HUES64 (cell line): Measurements from ENCODE around the gene ZNF329.

Experiments used
- H3K27ac ChIP-seq: 2 replicates; pipeline ENCODE4 v1.7.0; 2013; ENCODE audit warnings: low read depth, low read length, inconsistent platforms
- H3K27me3 ChIP-seq: 2 replicates; pipeline ENCODE4 v1.6.1; 2013; ENCODE audit warnings: mild to moderate bottlenecking, low read length; ENCODE audit not compliant: insufficient read depth
- H3K36me3 ChIP-seq: 2 replicates; pipeline ENCODE4 v1.6.1; 2013; ENCODE audit warnings: mild to moderate bottlenecking, low read length; ENCODE audit not compliant: insufficient read depth
- H3K4me1 ChIP-seq: 2 replicates; pipeline ENCODE4 v1.6.1; 2013; ENCODE audit warnings: mild to moderate bottlenecking, low read length, moderate library complexity; ENCODE audit not compliant: insufficient read depth
- H3K4me3 ChIP-seq: 2 replicates; pipeline ENCODE4 v1.5.1; 2013; ENCODE audit warnings: mild to moderate bottlenecking, low read length, moderate library complexity
- H3K9ac ChIP-seq: 2 replicates; pipeline ENCODE4 v1.6.1; 2013; ENCODE audit warnings: mild to moderate bottlenecking, low read depth, low read length
- H3K9me3 ChIP-seq: 2 replicates; pipeline ENCODE4 v1.6.1; 2013; ENCODE audit warnings: low read depth, low read length; ENCODE audit not compliant: insufficient read depth
- WGBS: fragments of 150-250, 120-280 bp; methylation state at CpG from one replicate; pipeline ENCODE4 v1.1.7; 2013; ENCODE audit warnings: missing lambda C conversion rate; 5-methylcytosine and 5-hydroxymethylcytosine counted together

ZNF329 gene

DNA sequence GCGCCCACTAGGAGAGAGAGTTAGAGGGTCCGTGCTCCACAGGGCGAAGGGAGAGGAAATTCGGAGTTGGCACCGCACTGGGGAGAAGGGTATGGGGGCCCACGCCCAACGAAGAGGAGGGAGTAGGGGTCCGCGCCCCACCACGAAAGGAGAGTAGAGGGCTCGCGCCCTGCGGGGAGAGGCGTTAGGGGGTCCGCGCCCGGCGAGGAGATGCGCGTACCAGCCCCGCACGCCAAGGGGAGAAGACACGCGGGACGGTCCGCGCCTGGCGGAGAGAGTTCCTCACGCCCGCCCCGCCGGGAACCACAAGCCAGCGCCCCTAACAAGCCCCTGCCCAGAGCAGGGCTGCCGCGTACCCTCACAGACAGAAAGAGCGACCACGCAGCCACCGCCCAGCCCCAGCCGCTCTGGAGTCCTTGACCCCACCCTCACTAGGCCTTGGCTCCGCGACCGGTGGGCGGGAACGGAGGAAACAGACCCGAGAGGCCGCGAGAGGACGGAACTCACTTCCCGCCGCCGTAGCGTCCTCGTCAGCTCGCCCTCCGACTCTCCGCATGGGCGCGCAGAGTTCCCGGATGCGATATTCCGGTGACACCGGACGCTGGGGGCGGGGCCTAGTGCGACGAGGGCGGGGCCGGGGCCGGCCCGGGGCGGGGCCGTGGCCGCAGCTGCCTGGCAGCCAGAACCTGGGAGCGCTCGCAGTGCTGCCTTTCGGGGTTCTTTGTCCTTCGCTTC, 32.6 kb downstream of the ZNF329 start:
- H3K27me3 ChIP-seq, result no peaks in the 10 kb centered on the region
- H3K9me3 ChIP-seq, result peaks cover 83% of the 10 kb centered on the region
- 90% methylated on average over 77 of the region's 77 CpGs for whole genome bisulfite sequencing
- no peak overlapping the region for H3K9ac ChIP-seq
- no peak overlapping the region for H3K4me3 ChIP-seq
- no peak overlapping the region for H3K27ac ChIP-seq
- H3K36me3 ChIP-seq, result no peaks in the 10 kb centered on the region
- H3K4me1 ChIP-seq, result no peaks in the 10 kb centered on the region

DNA sequence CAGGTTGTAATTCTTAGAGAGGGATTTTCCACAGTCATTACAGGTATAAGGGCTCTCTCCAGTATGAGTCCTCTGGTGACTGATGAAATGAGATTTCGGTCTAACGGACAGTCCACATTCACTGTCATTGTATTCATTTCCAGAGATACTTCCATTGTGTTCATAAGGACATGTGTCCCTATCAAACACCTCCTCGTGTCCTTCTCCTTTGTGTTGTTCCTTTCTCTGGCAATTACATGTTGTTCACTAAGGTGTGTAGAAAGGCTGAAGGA, 42.1 kb downstream of the ZNF329 start:
- Histone ChIP-seq H3K4me1 (no peaks in the 10 kb centered on the region), H3K9ac (no peak overlapping the region), H3K27ac (no peak overlapping the region), H3K9me3 (peaks cover 74% of the 10 kb centered on the region), H3K36me3 (no peaks in the 10 kb centered on the region), H3K4me3 (no peak overlapping the region), H3K27me3 (no peaks in the 10 kb centered on the region)
- 82% methylated on average over 3 of the region's 3 CpGs for WGBS

DNA sequence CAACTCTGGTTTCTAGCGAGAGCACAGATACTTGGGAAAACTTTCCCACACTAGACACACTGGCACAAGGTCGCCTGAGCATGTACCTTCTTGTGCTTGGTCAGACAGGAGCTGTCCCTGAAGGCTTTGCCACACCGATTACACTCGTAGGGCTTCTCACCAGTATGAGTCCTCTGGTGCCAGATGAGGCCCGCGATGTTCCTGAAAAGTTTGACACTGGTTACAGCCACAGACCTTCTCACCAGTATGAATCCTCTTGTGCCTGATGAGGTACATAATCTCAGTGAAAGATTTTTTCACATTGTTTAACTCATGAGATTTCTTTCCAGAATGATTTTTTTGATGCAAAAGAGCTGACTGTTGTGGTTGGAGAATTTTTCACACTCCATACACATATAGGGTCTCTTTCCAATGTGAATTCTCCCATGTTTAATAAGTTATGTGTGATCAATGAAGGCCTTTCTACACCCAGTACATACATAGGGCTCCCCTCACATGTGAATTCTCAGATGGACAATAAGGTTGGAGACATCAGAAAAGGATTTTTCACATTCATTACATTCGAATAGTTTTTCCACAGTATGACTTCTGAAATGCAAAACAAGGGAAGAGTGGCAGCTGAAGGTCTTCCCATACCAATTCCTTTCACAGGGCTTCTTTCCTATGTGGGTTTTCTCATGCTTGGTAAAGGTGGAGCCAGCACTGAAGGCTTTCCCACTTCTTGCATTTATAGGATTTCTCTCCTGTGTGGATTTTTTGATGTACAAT, 42.6 kb downstream of the ZNF329 start:
- Histone ChIP-seq H3K4me1 (no peaks in the 10 kb centered on the region), H3K27ac (no peak overlapping the region), H3K36me3 (no peaks in the 10 kb centered on the region), H3K4me3 (no peak overlapping the region), H3K9me3 (peaks cover 76% of the 10 kb centered on the region), H3K9ac (no peak overlapping the region), H3K27me3 (no peaks in the 10 kb centered on the region)
- WGBS, result 71% methylated on average over 7 of the region's 7 CpGs

DNA sequence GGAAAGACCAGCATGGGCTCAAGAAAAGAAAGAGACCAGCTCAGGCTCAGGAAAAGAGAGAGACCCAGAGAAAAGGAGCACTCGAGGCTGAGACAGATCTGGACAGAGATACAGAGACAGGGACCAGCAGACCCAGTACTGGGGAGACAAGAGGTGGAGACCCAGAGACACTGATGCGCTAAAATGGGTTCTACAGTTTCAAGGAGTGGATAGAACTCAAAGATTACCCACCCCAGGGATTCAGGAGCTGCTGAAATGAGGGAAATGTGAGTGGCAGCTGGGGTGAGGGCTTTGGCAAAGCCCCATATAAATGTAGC, 51.9 kb downstream of the ZNF329 start:
- Histone ChIP-seq H3K27ac (peak overlapping the region; percentile 68), H3K27me3 (no peaks in the 10 kb centered on the region), H3K4me3 (peak overlapping the region; percentile 99), H3K36me3 (no peaks in the 10 kb centered on the region), H3K4me1 (peaks cover 5% of the 10 kb centered on the region; the same call in 1 of the 2 replicates), H3K9ac (peak overlapping the region; percentile 99), H3K9me3 (peaks cover 17% of the 10 kb centered on the region)
- WGBS, result 58% methylated on average over 2 of the region's 2 CpGs

DNA sequence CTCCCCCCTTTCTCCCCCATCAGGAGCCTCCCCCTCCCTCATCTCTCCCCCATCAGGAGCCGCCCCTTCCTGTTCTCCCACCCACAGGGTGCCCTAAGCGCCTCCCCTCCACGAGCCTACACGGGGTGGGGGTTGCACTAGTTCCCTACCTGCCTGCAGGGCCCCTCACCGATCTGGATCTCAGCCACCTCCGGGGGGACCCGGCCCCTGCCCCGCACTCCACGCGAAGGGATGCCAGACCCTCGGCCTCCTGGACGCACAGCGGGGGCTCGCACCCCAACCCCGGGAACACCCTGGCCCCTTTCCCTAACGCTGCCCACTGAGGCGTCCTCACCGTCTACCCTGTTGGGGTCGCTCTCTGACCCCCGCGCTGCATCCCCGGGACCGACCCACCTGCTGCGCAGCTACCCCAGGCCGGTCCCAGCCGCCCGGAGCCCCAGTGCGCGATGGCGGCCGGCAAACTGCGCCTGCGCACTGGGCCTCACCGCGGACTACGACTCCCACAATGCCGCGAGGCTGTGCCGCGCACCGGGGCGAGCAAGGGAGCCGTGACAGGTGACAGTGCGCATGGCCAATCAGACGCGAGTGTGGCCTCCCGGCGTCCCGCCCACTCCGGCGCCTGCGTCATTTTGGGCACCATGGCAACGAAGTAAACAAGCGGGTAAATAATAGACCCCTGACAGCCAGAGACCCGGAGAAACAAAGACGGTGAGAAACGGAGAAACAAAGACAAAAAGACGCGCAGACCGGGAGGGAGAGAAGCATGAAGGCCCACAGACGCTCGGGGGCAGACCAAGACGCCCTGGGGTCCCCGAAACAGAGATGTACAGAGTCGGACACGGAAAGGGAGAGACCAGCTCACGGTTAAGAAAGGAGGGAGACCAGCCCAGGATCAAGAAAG, 52.6 kb downstream of the ZNF329 start, which contains the start of gene ZSCAN18:
Gene ZSCAN18, minus strand, starts transcription at position 451 of the 901 bp plus-strand sequence. CDS start 7,964 bp downstream, outside the sequence.
- Histone ChIP-seq H3K9ac (peak within 1 kb of the TSS; percentile 99), H3K27me3 (no peaks in the 10 kb centered on the region), H3K27ac (peak within 1 kb of the TSS; percentile 85), H3K4me1 (peaks cover 5% of the 10 kb centered on the region; the same call in 1 of the 2 replicates), H3K9me3 (peaks cover 11% of the 10 kb centered on the region), H3K4me3 (peak within 1 kb of the TSS; percentile 99), H3K36me3 (no peaks in the 10 kb centered on the region)
- 2% methylated on average over 67 of the region's 67 CpGs for WGBS

DNA sequence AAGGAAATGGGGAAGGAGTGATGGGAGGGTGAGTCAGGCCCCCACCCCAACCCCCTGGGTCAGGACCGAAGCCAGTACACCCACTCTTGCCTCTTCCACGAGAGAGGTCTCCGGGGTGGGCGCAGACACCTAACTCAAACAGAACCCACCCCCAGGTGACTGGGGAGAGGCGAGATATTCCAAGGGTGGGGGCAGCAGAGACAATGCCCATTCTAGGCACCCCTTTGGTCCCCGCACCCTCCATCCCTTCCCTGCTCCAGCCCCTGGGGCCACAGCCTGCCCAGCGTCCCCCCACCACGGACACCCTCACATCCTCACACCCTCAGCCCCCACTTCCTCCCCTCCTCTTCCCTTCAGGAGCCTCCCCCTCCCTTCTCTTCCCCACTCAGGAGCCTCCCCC, 53.2 kb downstream of the ZNF329 start:
- 66% methylated on average over 7 of the region's 8 CpGs for WGBS
- no peaks in the 10 kb centered on the region for H3K36me3 ChIP-seq
- H3K9ac ChIP-seq, result peak overlapping the region; percentile 57; the same call in 1 of the 2 replicates
- peaks cover 7% of the 10 kb centered on the region for H3K9me3 ChIP-seq
- H3K4me3 ChIP-seq, result peak overlapping the region; percentile 99
- H3K27ac ChIP-seq, result no peak overlapping the region; the same call in 1 of the 2 replicates
- no peaks in the 10 kb centered on the region for H3K27me3 ChIP-seq
- H3K4me1 ChIP-seq, result peaks cover 5% of the 10 kb centered on the region; the same call in 1 of the 2 replicates

DNA sequence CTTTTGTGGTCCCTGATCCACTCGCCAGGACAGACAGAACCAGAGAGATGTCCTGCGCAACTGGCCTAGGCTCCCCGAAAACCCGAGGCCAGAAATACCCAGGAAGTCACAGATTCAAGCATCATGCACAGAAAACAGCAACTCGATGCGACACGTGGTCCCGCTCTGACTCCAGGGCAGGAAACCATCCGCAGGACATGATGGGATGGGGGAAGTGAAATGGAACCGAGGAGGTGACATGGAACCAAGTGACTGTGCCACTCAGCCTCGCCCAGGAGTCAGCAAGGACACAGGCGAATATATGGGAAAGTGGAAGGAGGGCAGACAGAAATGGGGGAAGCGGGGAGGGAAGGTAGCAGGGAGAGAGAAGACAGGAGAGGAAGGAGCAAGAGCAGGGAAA, 53.7 kb downstream of the ZNF329 start:
- Histone ChIP-seq H3K4me3 (peak overlapping the region; percentile 99), H3K9me3 (peaks cover 6% of the 10 kb centered on the region; the same call in 1 of the 2 replicates), H3K4me1 (peaks cover 5% of the 10 kb centered on the region; the same call in 1 of the 2 replicates), H3K36me3 (no peaks in the 10 kb centered on the region), H3K27me3 (no peaks in the 10 kb centered on the region), H3K27ac (no peak overlapping the region), H3K9ac (peak overlapping the region; percentile 57; the same call in 1 of the 2 replicates)
- WGBS, result 91% methylated on average over 13 of the region's 13 CpGs

DNA sequence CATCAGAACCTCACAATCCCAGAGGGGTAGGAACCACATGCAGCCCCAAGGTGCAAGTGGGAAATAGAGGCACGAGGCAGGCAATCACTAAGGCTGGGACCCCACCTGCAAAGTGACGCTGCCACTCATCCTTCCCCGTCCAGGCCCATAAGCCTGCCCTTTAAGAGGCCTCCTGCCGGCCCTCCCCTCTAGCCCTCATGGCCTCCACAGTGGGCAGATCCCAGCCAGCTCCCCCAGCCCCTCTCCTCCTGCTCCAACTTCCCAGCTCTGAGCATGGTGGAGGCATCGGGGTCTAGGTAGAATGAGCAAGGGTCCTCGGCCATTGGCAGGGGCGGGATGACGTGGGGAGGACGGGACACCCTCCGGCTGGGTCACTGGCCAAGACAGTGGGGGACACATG, 55.3 kb downstream of the ZNF329 start:
- no peak overlapping the region for H3K9ac ChIP-seq
- H3K9me3 ChIP-seq, result peaks cover 5% of the 10 kb centered on the region; the same call in 1 of the 2 replicates
- 97% methylated on average over 10 of the region's 10 CpGs for WGBS
- H3K4me3 ChIP-seq, result no peak overlapping the region
- H3K36me3 ChIP-seq, result no peaks in the 10 kb centered on the region
- no peaks in the 10 kb centered on the region for H3K27me3 ChIP-seq
- peaks cover 5% of the 10 kb centered on the region for H3K4me1 ChIP-seq
- H3K27ac ChIP-seq, result no peak overlapping the region

DNA sequence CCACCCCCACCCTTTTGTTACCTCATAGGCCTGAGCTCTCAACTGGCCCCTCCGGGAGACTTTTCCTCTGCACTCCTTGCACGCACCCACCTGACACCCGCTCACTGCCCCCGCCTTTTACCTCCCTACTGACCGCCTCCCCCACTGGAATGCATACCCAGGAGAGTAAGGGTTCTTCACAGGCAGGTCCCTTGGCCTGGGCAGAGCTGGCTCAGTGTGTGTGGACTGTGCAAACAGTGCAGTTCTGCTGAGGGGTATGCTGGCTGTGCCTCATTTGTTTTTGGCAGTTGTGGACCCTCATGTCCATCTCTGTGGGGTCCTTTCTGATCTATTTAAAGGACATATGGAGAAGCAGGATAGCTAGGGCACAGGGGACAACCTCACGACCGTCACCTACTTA, 57.5 kb downstream of the ZNF329 start:
- Histone ChIP-seq H3K4me1 (no peaks in the 10 kb centered on the region; the same call in 1 of the 2 replicates), H3K9ac (no peak overlapping the region), H3K27ac (no peak overlapping the region), H3K36me3 (peaks cover 5% of the 10 kb centered on the region; the same call in 1 of the 2 replicates), H3K9me3 (no peaks in the 10 kb centered on the region), H3K27me3 (no peaks in the 10 kb centered on the region), H3K4me3 (no peak overlapping the region)
- WGBS, result 96% methylated on average over 7 of the region's 7 CpGs

DNA sequence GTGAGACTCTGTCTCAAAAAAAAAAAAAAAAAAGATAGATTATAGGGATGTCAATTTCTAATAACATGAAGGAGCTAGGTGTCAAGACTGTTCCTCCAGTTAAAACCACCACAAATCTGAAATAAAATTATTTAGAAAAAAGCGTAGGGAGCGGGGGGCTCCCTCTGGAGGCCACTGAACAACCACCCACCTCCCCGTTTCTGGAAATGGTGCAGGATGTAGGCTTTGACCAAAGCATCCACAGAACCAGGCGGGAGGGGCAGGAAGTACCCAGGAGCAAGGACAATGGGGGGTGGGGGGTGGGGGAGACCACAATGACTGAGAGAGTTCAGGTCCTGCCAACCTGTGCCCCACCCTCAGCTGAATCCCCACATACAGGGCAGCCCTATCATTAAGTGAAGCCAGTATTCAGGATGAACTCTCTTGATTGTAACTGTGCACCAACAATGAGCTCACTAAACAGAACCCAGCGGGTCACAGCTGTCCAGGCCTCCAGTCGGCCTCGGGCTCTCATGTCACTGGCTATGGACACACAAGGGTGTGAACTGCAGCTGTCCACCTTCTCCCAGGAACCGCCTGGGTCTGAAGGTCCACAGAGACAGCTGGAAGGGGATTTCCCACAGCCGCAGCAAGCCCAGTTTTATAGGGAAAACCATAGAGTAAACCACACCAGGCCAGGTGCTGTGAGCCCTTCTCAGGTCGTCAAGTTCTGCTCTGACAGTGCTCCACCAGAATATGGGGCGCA, 59.2 kb downstream of the ZNF329 start:
- 93% methylated on average over 8 of the region's 11 CpGs for WGBS
- no peaks in the 10 kb centered on the region for H3K9me3 ChIP-seq
- H3K27me3 ChIP-seq, result no peaks in the 10 kb centered on the region
- H3K36me3 ChIP-seq, result peaks cover 14% of the 10 kb centered on the region
- no peak overlapping the region for H3K9ac ChIP-seq
- H3K27ac ChIP-seq, result no peak overlapping the region
- no peaks in the 10 kb centered on the region; the same call in 1 of the 2 replicates for H3K4me1 ChIP-seq
- no peak overlapping the region for H3K4me3 ChIP-seq
